Ovary (tissue), 10 donors: Measurements from ENCODE around the gene NUPR2. TPM values are rescaled to one million over a fixed set of nuclear protein-coding genes. Genes with fewer than 3 reads are reported as not detected.
"Not testable (repeated sequence)": the region's sequence is repeated elsewhere in the genome, so short reads cannot be mapped to it uniquely, and the experiment has no call there.

Experiments used
- DNase-seq, 5 donors: peaks; one replicate each; pipeline ENCODE4 v3.0.0-alpha.2; 2019 to 2020
- H3K27ac ChIP-seq, 2 donors: fragments of 200-600 bp; one replicate each; pipeline versions ENCODE4 v1.5.1 to v1.8.0; 2019 to 2022
- H3K27me3 ChIP-seq: fragments of 200-600 bp; one replicate; pipeline ENCODE4 v1.8.0; 2022
- H3K36me3 ChIP-seq: fragments of 200-600 bp; sonication (generic); one replicate; pipeline ENCODE4 v1.5.1; 2019
- H3K4me1 ChIP-seq: one replicate; pipeline ENCODE4 v1.8.1; 2013; ENCODE audit warnings: mild to moderate bottlenecking, moderate library complexity; ENCODE audit not compliant: insufficient read depth
- H3K4me3 ChIP-seq: fragments of 200-600 bp; sonication (generic); one replicate; pipeline ENCODE4 v1.5.1; 2017
- H3K9me3 ChIP-seq, 2 donors: fragments of 200-600 bp in 1 of 2; sonication (generic) in 1 of 2; one replicate each; pipeline versions ENCODE4 v1.5.1 to v1.8.1; 2013 to 2019; ENCODE audit warnings: mild to moderate bottlenecking in 1 of 2, moderate library complexity in 1 of 2
- CTCF ChIP-seq, 3 donors: fragments of 450-650 bp in 2 of 3; fragments of 200-600 bp in 1 of 3; IDR thresholded peaks; one replicate each; pipeline versions ENCODE4 v1.5.1 to v1.8.0; 2016 to 2022; ENCODE audit warnings: antibody characterized with exemption in 3 of 3, mild to moderate bottlenecking in 1 of 3
- EP300 ChIP-seq: sonication (generic); formaldehyde crosslinking; IDR thresholded peaks from one replicate; pipeline ENCODE4 v1.6.1; 2017; ENCODE audit warnings: antibody characterized with exemption
- POLR2A ChIP-seq: fragments of 450-650 bp; IDR thresholded peaks from one replicate; pipeline ENCODE4 v1.6.1; 2017; ENCODE audit warnings: antibody characterized with exemption, mild to moderate bottlenecking, moderate library complexity
- WGBS, 3 donors: extraction: QIAGEN DNeasy Blood & Tissue Kit in 1 of 3; methylation state at CpG; one replicate each; pipeline versions ENCODE4 v1.1.5 to v1.1.7; 2013 to 2017; 5-methylcytosine and 5-hydroxymethylcytosine counted together
- intact Hi-C, 4 donors: fragments of 100-400 bp; cut with DNase I; formaldehyde crosslinking; loops; one replicate each; pipeline versions ENCODE4 v1.11.0 to v1.15.1; 2022 to 2023
- long read RNA-seq, 3 donors: library from polyadenylated mRNA in 2 of 3; unstranded in 2 of 3; transcript quantifications; one replicate each; pipeline ENCODE4 v2.0.0 and lab custom pipeline, GENCODE V29; 2021 to 2026
- polyA plus RNA-seq, 2 donors: library from polyadenylated mRNA; stranded (reverse); fragments of 200-250 nt in 1 of 2; fragments of 350-450 nt in 1 of 2; fragmentation: Illumina TruSeq in 1 of 2; extraction: RNeasy Lipid Tissue Mini Kit (QIAGEN cat#74804) in 1 of 2; gene quantifications; one replicate each; pipeline ENCODE4 v1.2.3, GENCODE V29; 2013 to 2014
- total RNA-seq, 7 donors: library from RNA; depleted of rRNA in 2 of 7; stranded (reverse); fragments of >200 nt in 2 of 7; fragmentation: NEBNext Ultra II Directional in 3 of 7; extraction: Animal tissue kit (Norgen Biotek cat#: 25700) in 3 of 7; gene quantifications; one replicate each; pipeline versions ENCODE4 v1.1.0 to v1.2.4, GENCODE V29; 2016 to 2023
- donor health status: DM: no; HTN: no; CAD: no; lungs with moderate emphysema.
- donor health status: DM: no; HTN: no; CAD: no.
- donor health status: Bipolar disorder and iron deficiency.
- donor health status: DM: yes; HTN: yes; CAD: no.
- donor health status: DM: no; HTN: no; CAD: no.
- donor health status: DM: yes; HTN: yes; CAD: no.

NUPR2 gene
- total RNA-seq = 1 to 10 TPM in 1 of 7 donors, not detected in 6; 7.1 TPM
- not detected for polyA plus RNA-seq
- long read RNA-seq, donor 1 = 0 reads
- long read RNA-seq, donor 2 = 0 reads
- long read RNA-seq, donor 3 = 0 reads

- no peak for DNase-seq
- Histone ChIP-seq H3K4me3 (no peak within 1 kb of the TSS), H3K27me3 (no peaks in the 10 kb centered on the region), H3K27ac (no peak within 1 kb of the TSS), H3K36me3 (no peaks in the 10 kb centered on the region), H3K9me3 (no peaks in the 10 kb centered on the region), H3K4me1 (peaks cover 3% of the 10 kb centered on the region)
- intact Hi-C loops = no loop called here
- WGBS, 3 donors = 3 to 4% (median 4%) methylated on average over 48 to 65 of the region's 65 CpGs
- no peak for TF ChIP-seq EP300
- no peak for TF ChIP-seq POLR2A
- TF ChIP-seq CTCF (IDR thresholded peaks at IDR 0.05) = no peak
Observed at GRCh38 chr7:56115852-56116538, at the start of gene NUPR2. TSS of gene NUPR2 (minus strand) at chr7:56116417. CDS start at chr7:56116314, 103 bp downstream.

- Histone ChIP-seq H3K36me3 (no peaks in the 10 kb centered on the region), H3K27ac (no peak overlapping the region), H3K4me1 (no peaks in the 10 kb centered on the region), H3K9me3 (no peaks in the 10 kb centered on the region), H3K27me3 (no peaks in the 10 kb centered on the region), H3K4me3 (no peak overlapping the region)
- 0% methylated on average over 1 of the region's 1 CpG for WGBS, 3 donors
- TF ChIP-seq EP300 (no peak), POLR2A (no peak), CTCF (IDR thresholded peaks at IDR 0.05) (no peak)
- intact Hi-C loops = no loop called here
- no peak for DNase-seq
Observed at GRCh38 chr7:56157238-56157790, 41.1 kb upstream of the NUPR2 start.

- intact Hi-C loops, H3K4me1 ChIP-seq, H3K27ac ChIP-seq, H3K27me3 ChIP-seq, H3K4me3 ChIP-seq, H3K9me3 ChIP-seq, H3K36me3 ChIP-seq, DNase-seq: not testable (repeated sequence)
- 59 to 71% (median 59%) methylated on average over 2 of the region's 2 CpGs for WGBS, 3 donors
Observed at GRCh38 chr7:56131062-56131461, 14.8 kb upstream of the NUPR2 start.

GRCh38 chr7:56127241-56127975, 11.2 kb upstream of the NUPR2 start:
- WGBS, 3 donors = 59 to 73% (median 71%) methylated on average over 7 of the region's 7 CpGs
- intact Hi-C loops = no loop called here
- DNase-seq = no peak
- Histone ChIP-seq H3K4me1 (no peaks in the 10 kb centered on the region), H3K36me3 (no peaks in the 10 kb centered on the region), H3K9me3 (no peaks in the 10 kb centered on the region), H3K27ac (no peak overlapping the region), H3K27me3 (no peaks in the 10 kb centered on the region), H3K4me3 (no peak overlapping the region)
- TF ChIP-seq POLR2A (no peak), EP300 (no peak), CTCF (IDR thresholded peaks at IDR 0.05) (no peak)
